Kidney (tissue), 14 donors: ENCODE results near the gene ZP2. TPM values are rescaled to one million over a fixed set of nuclear protein-coding genes. Genes with fewer than 3 reads are reported as not detected.

ENCODE experiments used
- DNase-seq, 5 donors: peaks; one replicate each; pipeline ENCODE4 v3.0.0-alpha.2; 2013 to 2020
- FAIRE-seq: peaks from 2 replicates; lab custom pipeline; 2012; peaks lifted over from hg19 to GRCh38; lab: Jason Lieb, UNC
- H3K27ac ChIP-seq, 2 donors: one replicate each; pipeline ENCODE4 v1.7.0; 2013; ENCODE audit warnings: low read depth in 2 of 2, low read length in 2 of 2, inconsistent platforms in 1 of 2
- H3K27me3 ChIP-seq: one replicate; pipeline ENCODE4 v1.7.1; 2013; ENCODE audit warnings: low read length, inconsistent platforms; ENCODE audit not compliant: control insufficient read depth, insufficient read depth
- H3K36me3 ChIP-seq, 3 donors: one replicate each; pipeline versions ENCODE4 v1.7.0 to v1.7.1; 2013; ENCODE audit warnings: low read length in 3 of 3, control low read depth in 1 of 3, inconsistent platforms in 1 of 3; ENCODE audit not compliant: insufficient read depth in 3 of 3, control insufficient read depth in 2 of 3
- H3K4me1 ChIP-seq, 3 donors: one replicate each; pipeline versions ENCODE4 v1.7.0 to v1.7.1; 2013; ENCODE audit warnings: low read length in 3 of 3, inconsistent platforms in 1 of 3, low read depth in 1 of 3; ENCODE audit not compliant: control insufficient read depth in 2 of 3, insufficient read depth in 2 of 3
- H3K4me3 ChIP-seq, 3 donors: one replicate each; pipeline versions ENCODE4 v1.7.0 to v1.8.1; 2013; ENCODE audit warnings: low read length in 3 of 3, control low read depth in 1 of 3, inconsistent platforms in 1 of 3
- H3K9ac ChIP-seq, 3 donors: one replicate each; pipeline versions ENCODE4 v1.7.0 to v1.7.1; 2013; ENCODE audit warnings: low read length in 3 of 3, control low read depth in 1 of 3, inconsistent platforms in 1 of 3
- H3K9me3 ChIP-seq, 3 donors: one replicate each; pipeline versions ENCODE4 v1.7.0 to v1.7.1; 2013; ENCODE audit warnings: low read length in 3 of 3, control low read depth in 1 of 3, inconsistent platforms in 1 of 3; ENCODE audit not compliant: control insufficient read depth in 2 of 3, insufficient read depth in 1 of 3
- CTCF ChIP-seq: IDR thresholded peaks from 3 replicates; pipeline ENCODE4 v1.5.1; 2012; ENCODE audit warnings: mild to moderate bottlenecking, moderate library complexity, borderline replicate concordance; ENCODE audit not compliant: insufficient read depth; ENCODE audit errors: extremely low read depth
- intact Hi-C: fragments of 100-400 bp; cut with DNase I; formaldehyde crosslinking; loops from one replicate; pipeline ENCODE4 v1.11.1; 2022
- polyA plus RNA-seq: library from polyadenylated mRNA; stranded (reverse); fragments of 350-450 nt; fragmentation: Illumina TruSeq; extraction: RNeasy Lipid Tissue Mini Kit (QIAGEN cat#74804); gene quantifications from one replicate; pipeline ENCODE4 v1.2.3, GENCODE V29; 2014; ENCODE audit warnings: low read depth, low replicate concordance; ENCODE audit not compliant: insufficient read depth
- total RNA-seq: library from RNA; stranded (reverse); fragmentation: NEBNext Ultra II Directional; extraction: Animal tissue kit (Norgen Biotek cat#: 25700); gene quantifications from one replicate; pipeline ENCODE4 v1.2.1, GENCODE V29; 2021
- donor health status: control.
- donor health status: control.
- donor health status: control.
- donor health status: control.
- donor health status: control.
- donor health status: DM: yes; HTN: yes; CAD: no.
- donor health status: Normal renal cell carcinoma (clear cell type).

Gene ZP2
- total and polyA plus RNA-seq, 2 donors from 2014 or later, result not detected

GRCh38 chr16:21217121-21217520 lies 5.7 kb upstream of the ZP2 start:
- no peak for TF ChIP-seq CTCF
- no peak overlapping the region for H3K4me3 ChIP-seq
- H3K27ac ChIP-seq, result no peak overlapping the region
- H3K9me3 ChIP-seq, result no peaks in the 10 kb centered on the region
- FAIRE-seq, result no peak
- DNase-seq, result no peak
- no peaks in the 10 kb centered on the region for H3K4me1 ChIP-seq
- no peak overlapping the region for H3K9ac ChIP-seq
- intact Hi-C loops, result no loop called here
- H3K36me3 ChIP-seq, result no peaks in the 10 kb centered on the region
- H3K27me3 ChIP-seq, result no peaks in the 10 kb centered on the region

- no peak overlapping the region for H3K27ac ChIP-seq
- no peaks in the 10 kb centered on the region for H3K9me3 ChIP-seq
- FAIRE-seq, result no peak
These were observed 2.7 kb upstream of the ZP2 start for GRCh38 chr16:21214086-21214485.

GRCh38 chr16:21208446-21209230 lies 2.7 kb downstream of the ZP2 start:
- FAIRE-seq (no peak), DNase-seq (no peak)
- H3K4me1 ChIP-seq, result no peaks in the 10 kb centered on the region
- no peaks in the 10 kb centered on the region for H3K9me3 ChIP-seq
- no peak overlapping the region for H3K9ac ChIP-seq
- TF ChIP-seq CTCF, result no peak
- intact Hi-C loops, result no loop called here
- H3K27ac ChIP-seq, result no peak overlapping the region
- no peaks in the 10 kb centered on the region for H3K27me3 ChIP-seq
- no peak overlapping the region for H3K4me3 ChIP-seq
- no peaks in the 10 kb centered on the region for H3K36me3 ChIP-seq

More at GRCh38 chr16:21214086-21214485, 2.7 kb upstream of the ZP2 start:
- H3K27me3 ChIP-seq, result no peaks in the 10 kb centered on the region
- H3K36me3 ChIP-seq, result no peaks in the 10 kb centered on the region
- no peak for TF ChIP-seq CTCF
- intact Hi-C loops, result no loop called here
- no peak for DNase-seq
- no peaks in the 10 kb centered on the region for H3K4me1 ChIP-seq
- no peak overlapping the region for H3K9ac ChIP-seq
- H3K4me3 ChIP-seq, result no peak overlapping the region

GRCh38 chr16:21206550-21206949 lies 4.8 kb downstream of the ZP2 start:
- Histone ChIP-seq H3K4me1 (no peaks in the 10 kb centered on the region), H3K27ac (no peak overlapping the region), H3K36me3 (no peaks in the 10 kb centered on the region), H3K4me3 (no peak overlapping the region), H3K9ac (no peak overlapping the region), H3K27me3 (no peaks in the 10 kb centered on the region), H3K9me3 (no peaks in the 10 kb centered on the region)
- no peak for TF ChIP-seq CTCF
- DNase-seq (no peak), FAIRE-seq (no peak)
- intact Hi-C loops, result no loop called here
